H1 (cell line): ENCODE results near the gene AGXT2. TPM values are rescaled to one million over a fixed set of nuclear protein-coding genes. Genes with fewer than 3 reads are reported as not detected.

Experiments
- BCL11A ChIP-seq, 2 experiments: IDR thresholded peaks; one replicate each; pipeline ENCODE4 v1.6.1; 2011; ENCODE audit warnings: low read depth in 2 of 2, low read length in 2 of 2, mild to moderate bottlenecking in 2 of 2
- CEBPB ChIP-seq: IDR thresholded peaks from 2 replicates; pipeline ENCODE4 v1.6.1; 2012; ENCODE audit warnings: low read depth, low read length
- CREB1 ChIP-seq: IDR thresholded peaks from 2 replicates; pipeline ENCODE4 v1.6.1; 2012; ENCODE audit warnings: inconsistent platforms
- EGR1 ChIP-seq: IDR thresholded peaks from 2 replicates; pipeline ENCODE4 v1.6.1; 2011; ENCODE audit warnings: low read depth, low read length, borderline replicate concordance
- FOSL1 ChIP-seq: IDR thresholded peaks from 2 replicates; pipeline ENCODE4 v1.6.1; 2011; ENCODE audit warnings: mild to moderate bottlenecking, low read depth, low read length, moderate library complexity; ENCODE audit not compliant: insufficient read depth
- KDM1A ChIP-seq: fragments of 200-600, 300-600 bp; sonication (generic); IDR thresholded peaks from 2 replicates; pipeline ENCODE4 v1.7.1; 2016; ENCODE audit warnings: mild to moderate bottlenecking, low read length, borderline replicate concordance
- KDM4A ChIP-seq: IDR thresholded peaks from one replicate; pipeline ENCODE4 v1.7.1; 2012; ENCODE audit warnings: low read depth, mild to moderate bottlenecking, moderate library complexity, low read length, inconsistent platforms; ENCODE audit not compliant: severe bottlenecking
- TAF1 ChIP-seq: IDR thresholded peaks from 2 replicates; pipeline ENCODE4 v1.6.1; 2011; ENCODE audit warnings: mild to moderate bottlenecking, low read depth, low read length
- ZNF274 ChIP-seq: IDR thresholded peaks from 2 replicates; pipeline ENCODE4 v1.7.0; 2012; ENCODE audit warnings: low read length, borderline replicate concordance; ENCODE audit errors: extremely low read depth
- polyA plus RNA-seq, 7 experiments: library from polyadenylated mRNA; depleted of rRNA in 3 of 7; stranded (reverse) in 5 of 7; unstranded in 2 of 7; fragments of >200 nt in 5 of 7; fragments of 200-250 nt in 2 of 7; gene quantifications; 1 replicate in 5 of 7; 2 replicates in 1 of 7; 4 replicates in 1 of 7; pipeline versions ENCODE4 v1.2.1 to v1.2.3, GENCODE V29; 2011 to 2013; ENCODE audit warnings: missing spikeins in 2 of 7, mixed read lengths in 2 of 7
- total RNA-seq: library from RNA; stranded (reverse); fragmentation: NEBNext Ultra II Directional; extraction: Animal tissue kit (Norgen Biotek cat#: 25700); gene quantifications from 2 replicates; pipeline ENCODE4 v1.2.1, GENCODE V29; 2021
- TF ChIP-seq, protein P1 (sequence below): fragments of 300-600 bp; sonication (generic); IDR thresholded peaks from 2 replicates; pipeline ENCODE4 v1.7.1; 2012; ENCODE audit warnings: low read length, moderate library complexity, mild to moderate bottlenecking, inconsistent platforms; ENCODE audit not compliant: insufficient replicate concordance
- TF ChIP-seq, protein P2 (sequence below): IDR thresholded peaks from 2 replicates; pipeline ENCODE4 v1.6.1; 2011; ENCODE audit warnings: low read depth, mild to moderate bottlenecking, low read length; ENCODE audit not compliant: insufficient read depth

Gene AGXT2
- total and polyA plus RNA-seq, 2 of the 8 experiments (the other 6 are each of a cell fraction or from before 2014, with no cell fraction given), result not detected

DNA sequence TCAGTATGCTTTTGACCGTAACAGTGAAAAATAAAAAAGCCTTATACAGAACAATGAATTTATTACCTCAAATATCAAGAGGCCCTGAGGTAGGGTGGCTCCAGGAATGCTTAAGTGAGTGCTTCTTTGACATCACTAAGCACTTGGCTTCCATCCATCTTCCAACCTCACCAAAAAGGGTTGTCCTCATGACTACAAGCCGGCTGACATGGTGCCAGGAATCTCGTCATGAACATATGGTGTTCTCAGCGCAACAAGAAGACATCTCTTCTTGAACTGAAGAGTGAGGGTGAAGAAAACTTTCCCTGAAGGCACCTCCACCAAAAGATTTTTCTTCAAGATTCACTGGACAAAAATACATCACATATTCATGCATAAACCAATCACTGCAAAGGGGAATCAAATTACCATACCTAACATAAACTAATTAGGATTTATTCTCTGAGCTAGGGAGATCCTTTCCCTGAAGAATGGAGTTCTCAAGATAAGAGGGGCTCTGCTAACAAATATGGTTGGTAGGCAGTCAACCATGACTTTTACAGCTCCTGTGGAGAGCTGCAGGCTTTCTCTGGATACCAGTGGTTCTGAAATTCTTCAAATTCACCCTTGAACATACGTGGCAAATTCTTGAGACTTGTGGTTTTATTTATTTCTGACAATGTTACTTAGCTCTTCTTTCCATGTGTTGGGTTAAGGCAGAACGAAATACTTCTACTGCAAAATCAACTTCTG lies 49.5 kb downstream of the AGXT2 start (continued):
- TF ChIP-seq, protein P1, sequence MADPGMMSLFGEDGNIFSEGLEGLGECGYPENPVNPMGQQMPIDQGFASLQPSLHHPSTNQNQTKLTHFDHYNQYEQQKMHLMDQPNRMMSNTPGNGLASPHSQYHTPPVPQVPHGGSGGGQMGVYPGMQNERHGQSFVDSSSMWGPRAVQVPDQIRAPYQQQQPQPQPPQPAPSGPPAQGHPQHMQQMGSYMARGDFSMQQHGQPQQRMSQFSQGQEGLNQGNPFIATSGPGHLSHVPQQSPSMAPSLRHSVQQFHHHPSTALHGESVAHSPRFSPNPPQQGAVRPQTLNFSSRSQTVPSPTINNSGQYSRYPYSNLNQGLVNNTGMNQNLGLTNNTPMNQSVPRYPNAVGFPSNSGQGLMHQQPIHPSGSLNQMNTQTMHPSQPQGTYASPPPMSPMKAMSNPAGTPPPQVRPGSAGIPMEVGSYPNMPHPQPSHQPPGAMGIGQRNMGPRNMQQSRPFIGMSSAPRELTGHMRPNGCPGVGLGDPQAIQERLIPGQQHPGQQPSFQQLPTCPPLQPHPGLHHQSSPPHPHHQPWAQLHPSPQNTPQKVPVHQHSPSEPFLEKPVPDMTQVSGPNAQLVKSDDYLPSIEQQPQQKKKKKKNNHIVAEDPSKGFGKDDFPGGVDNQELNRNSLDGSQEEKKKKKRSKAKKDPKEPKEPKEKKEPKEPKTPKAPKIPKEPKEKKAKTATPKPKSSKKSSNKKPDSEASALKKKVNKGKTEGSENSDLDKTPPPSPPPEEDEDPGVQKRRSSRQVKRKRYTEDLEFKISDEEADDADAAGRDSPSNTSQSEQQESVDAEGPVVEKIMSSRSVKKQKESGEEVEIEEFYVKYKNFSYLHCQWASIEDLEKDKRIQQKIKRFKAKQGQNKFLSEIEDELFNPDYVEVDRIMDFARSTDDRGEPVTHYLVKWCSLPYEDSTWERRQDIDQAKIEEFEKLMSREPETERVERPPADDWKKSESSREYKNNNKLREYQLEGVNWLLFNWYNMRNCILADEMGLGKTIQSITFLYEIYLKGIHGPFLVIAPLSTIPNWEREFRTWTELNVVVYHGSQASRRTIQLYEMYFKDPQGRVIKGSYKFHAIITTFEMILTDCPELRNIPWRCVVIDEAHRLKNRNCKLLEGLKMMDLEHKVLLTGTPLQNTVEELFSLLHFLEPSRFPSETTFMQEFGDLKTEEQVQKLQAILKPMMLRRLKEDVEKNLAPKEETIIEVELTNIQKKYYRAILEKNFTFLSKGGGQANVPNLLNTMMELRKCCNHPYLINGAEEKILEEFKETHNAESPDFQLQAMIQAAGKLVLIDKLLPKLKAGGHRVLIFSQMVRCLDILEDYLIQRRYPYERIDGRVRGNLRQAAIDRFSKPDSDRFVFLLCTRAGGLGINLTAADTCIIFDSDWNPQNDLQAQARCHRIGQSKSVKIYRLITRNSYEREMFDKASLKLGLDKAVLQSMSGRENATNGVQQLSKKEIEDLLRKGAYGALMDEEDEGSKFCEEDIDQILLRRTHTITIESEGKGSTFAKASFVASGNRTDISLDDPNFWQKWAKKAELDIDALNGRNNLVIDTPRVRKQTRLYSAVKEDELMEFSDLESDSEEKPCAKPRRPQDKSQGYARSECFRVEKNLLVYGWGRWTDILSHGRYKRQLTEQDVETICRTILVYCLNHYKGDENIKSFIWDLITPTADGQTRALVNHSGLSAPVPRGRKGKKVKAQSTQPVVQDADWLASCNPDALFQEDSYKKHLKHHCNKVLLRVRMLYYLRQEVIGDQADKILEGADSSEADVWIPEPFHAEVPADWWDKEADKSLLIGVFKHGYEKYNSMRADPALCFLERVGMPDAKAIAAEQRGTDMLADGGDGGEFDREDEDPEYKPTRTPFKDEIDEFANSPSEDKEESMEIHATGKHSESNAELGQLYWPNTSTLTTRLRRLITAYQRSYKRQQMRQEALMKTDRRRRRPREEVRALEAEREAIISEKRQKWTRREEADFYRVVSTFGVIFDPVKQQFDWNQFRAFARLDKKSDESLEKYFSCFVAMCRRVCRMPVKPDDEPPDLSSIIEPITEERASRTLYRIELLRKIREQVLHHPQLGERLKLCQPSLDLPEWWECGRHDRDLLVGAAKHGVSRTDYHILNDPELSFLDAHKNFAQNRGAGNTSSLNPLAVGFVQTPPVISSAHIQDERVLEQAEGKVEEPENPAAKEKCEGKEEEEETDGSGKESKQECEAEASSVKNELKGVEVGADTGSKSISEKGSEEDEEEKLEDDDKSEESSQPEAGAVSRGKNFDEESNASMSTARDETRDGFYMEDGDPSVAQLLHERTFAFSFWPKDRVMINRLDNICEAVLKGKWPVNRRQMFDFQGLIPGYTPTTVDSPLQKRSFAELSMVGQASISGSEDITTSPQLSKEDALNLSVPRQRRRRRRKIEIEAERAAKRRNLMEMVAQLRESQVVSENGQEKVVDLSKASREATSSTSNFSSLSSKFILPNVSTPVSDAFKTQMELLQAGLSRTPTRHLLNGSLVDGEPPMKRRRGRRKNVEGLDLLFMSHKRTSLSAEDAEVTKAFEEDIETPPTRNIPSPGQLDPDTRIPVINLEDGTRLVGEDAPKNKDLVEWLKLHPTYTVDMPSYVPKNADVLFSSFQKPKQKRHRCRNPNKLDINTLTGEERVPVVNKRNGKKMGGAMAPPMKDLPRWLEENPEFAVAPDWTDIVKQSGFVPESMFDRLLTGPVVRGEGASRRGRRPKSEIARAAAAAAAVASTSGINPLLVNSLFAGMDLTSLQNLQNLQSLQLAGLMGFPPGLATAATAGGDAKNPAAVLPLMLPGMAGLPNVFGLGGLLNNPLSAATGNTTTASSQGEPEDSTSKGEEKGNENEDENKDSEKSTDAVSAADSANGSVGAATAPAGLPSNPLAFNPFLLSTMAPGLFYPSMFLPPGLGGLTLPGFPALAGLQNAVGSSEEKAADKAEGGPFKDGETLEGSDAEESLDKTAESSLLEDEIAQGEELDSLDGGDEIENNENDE, result no peak
- TF ChIP-seq FOSL1 (no peak), BCL11A (IDR thresholded peaks at IDR 0.05; ENCODE audit: low read depth in 2 of 2, low read length in 2 of 2) (no peak), EGR1 (no peak), KDM4A (no peak), KDM1A (no peak), CEBPB (no peak), TAF1 (no peak), CREB1 (no peak), ZNF274 (no peak)
- TF ChIP-seq, protein P2, sequence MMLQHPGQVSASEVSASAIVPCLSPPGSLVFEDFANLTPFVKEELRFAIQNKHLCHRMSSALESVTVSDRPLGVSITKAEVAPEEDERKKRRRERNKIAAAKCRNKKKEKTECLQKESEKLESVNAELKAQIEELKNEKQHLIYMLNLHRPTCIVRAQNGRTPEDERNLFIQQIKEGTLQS, result no peak
